GM23248 (cell line): Measurements from ENCODE around the gene SRSF7. TPM values are rescaled to one million over a fixed set of nuclear protein-coding genes. Genes with fewer than 3 reads are reported as not detected.
"Not testable (repeated sequence)": the region's sequence is repeated elsewhere in the genome, so short reads cannot be mapped to it uniquely, and the experiment has no call there.

Experiments used
- DNase-seq: peaks from one replicate; pipeline ENCODE4 v3.0.0-alpha.2; 2015
- H2AFZ ChIP-seq: fragments of 200-600 bp; sonication (generic); 2 replicates; pipeline ENCODE4 v1.6.1; 2016; ENCODE audit warnings: antibody characterized with exemption
- H3F3A ChIP-seq: fragments of 200-600 bp; sonication (generic); 2 replicates; pipeline ENCODE4 v1.6.1; 2016; ENCODE audit warnings: mild to moderate bottlenecking, antibody characterized with exemption, mixed run types; ENCODE audit not compliant: insufficient read depth
- H3K27ac ChIP-seq: fragments of 200-600 bp; sonication (generic); 2 replicates; pipeline ENCODE4 v1.5.1; 2016; ENCODE audit warnings: mild to moderate bottlenecking
- H3K27me3 ChIP-seq: fragments of 200-600 bp; sonication (generic); replicated peaks from 2 replicates; pipeline ENCODE4 v1.6.1; 2016; ENCODE audit warnings: mild to moderate bottlenecking; ENCODE audit not compliant: insufficient read depth
- H3K36me3 ChIP-seq: fragments of 200-600 bp; sonication (generic); 2 replicates; pipeline ENCODE4 v1.6.1; 2016; ENCODE audit warnings: low read depth, mild to moderate bottlenecking
- H3K4me1 ChIP-seq: fragments of 200-600 bp; sonication (generic); 2 replicates; pipeline ENCODE4 v1.6.1; 2016; ENCODE audit warnings: mild to moderate bottlenecking; ENCODE audit not compliant: insufficient read depth
- H3K4me2 ChIP-seq: fragments of 200-600 bp; sonication (generic); one replicate; pipeline ENCODE4 v1.6.1; 2016; ENCODE audit warnings: mild to moderate bottlenecking; ENCODE audit not compliant: unreplicated experiment
- H3K4me3 ChIP-seq: fragments of 200-600 bp; sonication (generic); 2 replicates; pipeline ENCODE4 v1.5.1; 2016; ENCODE audit warnings: mild to moderate bottlenecking
- H3K79me2 ChIP-seq: fragments of 200-600 bp; sonication (generic); 2 replicates; pipeline ENCODE4 v1.6.1; 2016; ENCODE audit warnings: mild to moderate bottlenecking; ENCODE audit not compliant: insufficient read depth
- H3K9ac ChIP-seq: fragments of 200-600 bp; sonication (generic); 2 replicates; pipeline ENCODE4 v1.6.1; 2016; ENCODE audit warnings: mild to moderate bottlenecking
- H3K9me2 ChIP-seq: fragments of 200-600 bp; sonication (generic); 2 replicates; pipeline ENCODE4 v1.6.1; 2016; ENCODE audit warnings: mixed run types, mild to moderate bottlenecking, moderate library complexity; ENCODE audit not compliant: insufficient read depth
- H3K9me3 ChIP-seq: fragments of 200-600 bp; sonication (generic); one replicate; pipeline ENCODE4 v1.6.1; 2017; ENCODE audit warnings: low read depth
- H4K20me1 ChIP-seq: fragments of 200-600 bp; sonication (generic); 2 replicates; pipeline ENCODE4 v1.6.0; 2016; ENCODE audit not compliant: insufficient read depth
- EZH2 ChIP-seq: fragments of 200-600 bp; sonication (generic); IDR thresholded peaks from 2 replicates; pipeline ENCODE4 v1.6.1; 2018; ENCODE audit warnings: antibody characterized with exemption, mild to moderate bottlenecking; ENCODE audit not compliant: insufficient read depth, poor library complexity, severe bottlenecking
- EZH2phosphoT487 ChIP-seq: fragments of 200-600 bp; sonication (generic); IDR thresholded peaks from 2 replicates; pipeline ENCODE4 v1.6.1; 2018; ENCODE audit warnings: antibody characterized with exemption, moderate library complexity, mild to moderate bottlenecking, low read depth; ENCODE audit not compliant: insufficient read depth
- WGBS, 2 experiments: methylation state at CpG; one replicate each; pipeline ENCODE4 v1.1.6; 2015 to 2017; ENCODE audit warnings: low lambda C conversion rate in 2 of 2, low coverage in 1 of 2; ENCODE audit errors: missing lambda C conversion rate in 2 of 2; 5-methylcytosine and 5-hydroxymethylcytosine counted together
- in situ Hi-C: fragments of 300-500 bp; cut with MboI; formaldehyde crosslinking; loops from 2 replicates; pipeline ENCODE4 v1.15.0; 2020
- polyA plus RNA-seq: library from polyadenylated mRNA; unstranded; fragments of >200 nt; fragmentation: Nextera tagmentation; extraction: Ambion mirVana; gene quantifications from 2 replicates; pipeline ENCODE4 v1.2.1, GENCODE V29; 2016
- total RNA-seq: library from RNA; depleted of rRNA; stranded (reverse); fragments of >200 nt; shearing (Covaris generic); gene quantifications from 2 replicates; pipeline ENCODE4 v1.2.3, GENCODE V29; 2014

The SRSF7 gene
- total and polyA plus RNA-seq, 2 experiments from 2014 or later, result 86.5 to 156 TPM

GRCh38 chr2:38716185-38716584, 35.0 kb downstream of the SRSF7 start:
- 82% methylated on average over 6 of the region's 6 CpGs for WGBS, 2 experiments
- Histone ChIP-seq H3K36me3 (no peaks in the 10 kb centered on the region), H3K9me3 (no peaks in the 10 kb centered on the region), H3K27me3 (no peaks in the 10 kb centered on the region), H3K4me2 (no peak overlapping the region), H3K27ac (peak overlapping the region; percentile 50), H3F3A (peaks cover 14% of the 10 kb centered on the region), H3K4me1 (peaks cover 22% of the 10 kb centered on the region), H3K9ac (peak overlapping the region; percentile 34; the same call in 1 of the 2 replicates), H3K79me2 (no peaks in the 10 kb centered on the region), H4K20me1 (no peaks in the 10 kb centered on the region), H2AFZ (no peak overlapping the region), H3K9me2 (no peaks in the 10 kb centered on the region), H3K4me3 (no peak overlapping the region)
- peak; percentile 73 for DNase-seq
- in situ Hi-C loops, result loop anchor here (10.0 kb wide), 1 partner anchor 111 kb away; the partner anchor contains the start of gene HNRNPLL
- TF ChIP-seq EZH2phosphoT487, result no peak
- TF ChIP-seq EZH2, result no peak

- H3K36me3 ChIP-seq, H3K27me3 ChIP-seq, H3F3A ChIP-seq, DNase-seq, H3K79me2 ChIP-seq, H3K4me2 ChIP-seq, H4K20me1 ChIP-seq, H3K9me3 ChIP-seq, H3K9ac ChIP-seq, H3K4me3 ChIP-seq, H2AFZ ChIP-seq, H3K9me2 ChIP-seq, H3K27ac ChIP-seq: not testable (repeated sequence)
- 88 to 95% methylated on average over 1 of the region's 1 CpG for WGBS, 2 experiments
- in situ Hi-C loops, result loop anchor here (10.0 kb wide), 1 partner anchor 110 kb away; the partner anchor contains the start of gene HNRNPLL
- H3K4me1 ChIP-seq, result peaks cover 10% of the 10 kb centered on the region
Observed at GRCh38 chr2:38714941-38715340, 36.2 kb downstream of the SRSF7 start.

GRCh38 chr2:38713338-38713737, 37.8 kb downstream of the SRSF7 start:
- peaks cover 7% of the 10 kb centered on the region; the same call in 1 of the 2 replicates for H3K4me1 ChIP-seq
- DNase-seq, result no peak
- no peaks in the 10 kb centered on the region for H3K9me3 ChIP-seq
- no peaks in the 10 kb centered on the region for H3K79me2 ChIP-seq
- H3K27me3 ChIP-seq, result no peaks in the 10 kb centered on the region
- in situ Hi-C loops, result loop anchor here (10.0 kb wide), 1 partner anchor 109 kb away; the partner anchor contains the start of gene HNRNPLL
- no peak overlapping the region for H3K4me2 ChIP-seq
- no peak overlapping the region for H3K4me3 ChIP-seq
- 66 to 68% methylated on average over 3 of the region's 3 CpGs for WGBS, 2 experiments
- no peak overlapping the region for H3K9ac ChIP-seq
- no peaks in the 10 kb centered on the region for H3K36me3 ChIP-seq
- no peaks in the 10 kb centered on the region for H3F3A ChIP-seq
- H4K20me1 ChIP-seq, result no peaks in the 10 kb centered on the region
- H2AFZ ChIP-seq, result no peak overlapping the region
- no peaks in the 10 kb centered on the region for H3K9me2 ChIP-seq
- no peak overlapping the region for H3K27ac ChIP-seq
- no peak for TF ChIP-seq EZH2phosphoT487
- no peak for TF ChIP-seq EZH2

DNA sequence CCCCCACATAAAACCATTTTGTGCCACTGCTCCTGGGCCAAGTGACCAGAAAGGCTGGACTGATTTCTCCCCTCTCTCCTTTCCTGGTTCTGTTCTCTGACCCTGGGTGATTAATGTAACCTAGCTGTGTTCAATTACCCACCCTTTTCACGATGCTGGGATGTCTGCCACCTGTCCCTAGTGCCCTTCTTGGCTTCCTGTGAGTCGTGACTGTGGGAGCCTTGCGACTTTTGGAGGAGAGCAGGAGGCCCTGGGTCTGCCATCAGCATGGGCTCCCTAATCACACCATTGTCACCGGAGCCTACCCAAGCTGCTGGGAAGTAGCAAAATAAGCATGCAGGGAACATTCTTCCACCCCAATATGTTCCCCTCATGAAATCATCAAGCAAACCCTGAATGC, 38.3 kb downstream of the SRSF7 start:
- in situ Hi-C loops, result loop anchor here (10.0 kb wide), 1 partner anchor 108 kb away; the partner anchor contains the start of gene HNRNPLL
- Histone ChIP-seq H3K4me3 (no peak overlapping the region), H3K36me3 (no peaks in the 10 kb centered on the region), H3K9ac (no peak overlapping the region), H3K27me3 (no peaks in the 10 kb centered on the region), H3K27ac (no peak overlapping the region), H3K79me2 (no peaks in the 10 kb centered on the region), H3K4me2 (no peak overlapping the region), H3F3A (no peaks in the 10 kb centered on the region), H3K4me1 (peaks cover 7% of the 10 kb centered on the region; the same call in 1 of the 2 replicates), H4K20me1 (no peaks in the 10 kb centered on the region), H3K9me2 (no peaks in the 10 kb centered on the region), H3K9me3 (no peaks in the 10 kb centered on the region), H2AFZ (no peak overlapping the region)
- TF ChIP-seq EZH2 (no peak), EZH2phosphoT487 (no peak)
- 66 to 68% methylated on average over 4 of the region's 4 CpGs for WGBS, 2 experiments
- DNase-seq, result peak; percentile 39

- Histone ChIP-seq H3K79me2 (no peaks in the 10 kb centered on the region), H3K4me3 (no peak overlapping the region), H3K27ac (no peak overlapping the region), H3K9me2 (no peaks in the 10 kb centered on the region), H3K9ac (no peak overlapping the region), H3K4me1 (peaks cover 7% of the 10 kb centered on the region; the same call in 1 of the 2 replicates), H3F3A (no peaks in the 10 kb centered on the region), H4K20me1 (no peaks in the 10 kb centered on the region), H3K36me3 (no peaks in the 10 kb centered on the region), H3K4me2 (no peak overlapping the region), H2AFZ (no peak overlapping the region), H3K9me3 (no peaks in the 10 kb centered on the region), H3K27me3 (no peaks in the 10 kb centered on the region)
- no peak for DNase-seq
- TF ChIP-seq EZH2 (no peak), EZH2phosphoT487 (no peak)
- in situ Hi-C loops, result loop anchor here (10.0 kb wide), 1 partner anchor 108 kb away; the partner anchor contains the start of gene HNRNPLL
- WGBS, 2 experiments, result 95 to 96% methylated on average over 7 of the region's 7 CpGs
Observed at GRCh38 chr2:38712413-38712812, 38.7 kb downstream of the SRSF7 start.
